ENCODE measurements around the gene OSBP2. TPM values are rescaled to one million over a fixed set of nuclear protein-coding genes. Genes with fewer than 3 reads are reported as not detected.

The OSBP2 gene
- total and polyA plus RNA-seq, 2 of the 13 experiments (the other 11 are each of a cell fraction or from before 2014, with no cell fraction given): 5.0 to 7.7 TPM

DNA sequence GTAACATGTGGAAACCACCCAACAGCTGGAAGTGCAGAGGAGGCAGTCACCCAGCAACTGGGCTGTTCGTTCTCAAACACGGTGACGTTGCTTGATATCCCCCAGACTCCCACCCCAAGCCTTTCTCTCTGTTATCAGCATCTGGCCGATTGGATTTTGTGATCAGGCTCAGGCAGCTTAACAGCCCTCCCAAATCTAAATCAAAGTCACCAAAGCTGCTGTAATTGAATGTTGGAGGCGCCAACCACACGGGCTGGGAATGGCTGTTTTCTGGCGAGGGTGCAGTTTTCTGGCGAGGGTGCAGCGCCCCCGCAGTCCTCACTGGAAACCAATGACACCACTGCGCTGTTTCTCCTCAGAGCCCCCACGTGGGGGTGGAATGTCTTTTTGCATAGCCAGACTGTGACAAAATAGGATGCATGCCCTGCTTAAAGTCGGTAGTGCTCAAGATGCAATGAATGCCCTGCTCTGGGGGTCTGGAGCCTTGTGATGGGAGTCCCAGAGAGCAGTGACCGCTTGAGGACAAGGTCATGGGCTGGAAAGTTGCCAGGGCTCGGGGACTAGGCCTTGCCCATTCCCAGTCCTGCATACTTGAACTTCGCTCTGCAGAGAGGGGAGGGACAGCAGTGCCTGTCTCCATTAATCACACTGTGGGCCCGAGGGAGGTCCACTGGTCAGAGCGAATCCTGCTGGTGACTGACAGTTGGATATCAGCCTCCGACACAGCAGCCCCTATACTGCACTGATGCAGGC is 168.6 kb downstream of the OSBP2 start (continued):
- TF ChIP-seq, protein P1, sequence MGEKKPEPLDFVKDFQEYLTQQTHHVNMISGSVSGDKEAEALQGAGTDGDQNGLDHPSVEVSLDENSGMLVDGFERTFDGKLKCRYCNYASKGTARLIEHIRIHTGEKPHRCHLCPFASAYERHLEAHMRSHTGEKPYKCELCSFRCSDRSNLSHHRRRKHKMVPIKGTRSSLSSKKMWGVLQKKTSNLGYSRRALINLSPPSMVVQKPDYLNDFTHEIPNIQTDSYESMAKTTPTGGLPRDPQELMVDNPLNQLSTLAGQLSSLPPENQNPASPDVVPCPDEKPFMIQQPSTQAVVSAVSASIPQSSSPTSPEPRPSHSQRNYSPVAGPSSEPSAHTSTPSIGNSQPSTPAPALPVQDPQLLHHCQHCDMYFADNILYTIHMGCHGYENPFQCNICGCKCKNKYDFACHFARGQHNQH (CRISPR knock-in tag; IDR thresholded peaks at IDR 0.05): peak; percentile 70; the same call in 1 of the 2 replicates
- TF ChIP-seq SMAD3 (CRISPR knock-in tag; IDR thresholded peaks at IDR 0.05) (0 out of 2 replicates have a peak, but pooled peaks have one; percentile 29), DPF2 (CRISPR knock-in tag; IDR thresholded peaks at IDR 0.05; ENCODE audit: borderline replicate concordance, low read depth) (peak; percentile 63; the same call in 1 of the 2 replicates), SRF (IDR thresholded peaks at IDR 0.05; ENCODE audit: low read depth, low read length) (no peak), YEATS2 (CRISPR knock-in tag; IDR thresholded peaks at IDR 0.05; ENCODE audit: borderline replicate concordance) (no peak), WIZ (CRISPR knock-in tag; IDR thresholded peaks at IDR 0.05) (no peak), ZNF761 (CRISPR knock-in tag; conservative IDR thresholded peaks at IDR 0.05) (0 out of 2 replicates have a peak, but pooled peaks have one; percentile 49), ZNF839 (CRISPR knock-in tag; IDR thresholded peaks at IDR 0.05; ENCODE audit: borderline replicate concordance) (no peak), MIER2 (CRISPR knock-in tag; IDR thresholded peaks at IDR 0.05) (peak; percentile 68; the same call in 1 of the 2 replicates), TBL1XR1 (IDR thresholded peaks at IDR 0.05; ENCODE audit: borderline replicate concordance, low read length, partially characterized antibody) (peak; percentile 11)
- TF ChIP-seq, protein P2, sequence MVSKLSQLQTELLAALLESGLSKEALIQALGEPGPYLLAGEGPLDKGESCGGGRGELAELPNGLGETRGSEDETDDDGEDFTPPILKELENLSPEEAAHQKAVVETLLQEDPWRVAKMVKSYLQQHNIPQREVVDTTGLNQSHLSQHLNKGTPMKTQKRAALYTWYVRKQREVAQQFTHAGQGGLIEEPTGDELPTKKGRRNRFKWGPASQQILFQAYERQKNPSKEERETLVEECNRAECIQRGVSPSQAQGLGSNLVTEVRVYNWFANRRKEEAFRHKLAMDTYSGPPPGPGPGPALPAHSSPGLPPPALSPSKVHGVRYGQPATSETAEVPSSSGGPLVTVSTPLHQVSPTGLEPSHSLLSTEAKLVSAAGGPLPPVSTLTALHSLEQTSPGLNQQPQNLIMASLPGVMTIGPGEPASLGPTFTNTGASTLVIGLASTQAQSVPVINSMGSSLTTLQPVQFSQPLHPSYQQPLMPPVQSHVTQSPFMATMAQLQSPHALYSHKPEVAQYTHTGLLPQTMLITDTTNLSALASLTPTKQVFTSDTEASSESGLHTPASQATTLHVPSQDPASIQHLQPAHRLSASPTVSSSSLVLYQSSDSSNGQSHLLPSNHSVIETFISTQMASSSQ (IDR thresholded peaks at IDR 0.05; ENCODE audit: low read depth): no peak
- TF ChIP-seq, protein P2 (CRISPR knock-in tag; IDR thresholded peaks at IDR 0.05; ENCODE audit: borderline replicate concordance): 0 out of 2 replicates have a peak, but pooled peaks have one; percentile 26
- TF ChIP-seq, protein P3, sequence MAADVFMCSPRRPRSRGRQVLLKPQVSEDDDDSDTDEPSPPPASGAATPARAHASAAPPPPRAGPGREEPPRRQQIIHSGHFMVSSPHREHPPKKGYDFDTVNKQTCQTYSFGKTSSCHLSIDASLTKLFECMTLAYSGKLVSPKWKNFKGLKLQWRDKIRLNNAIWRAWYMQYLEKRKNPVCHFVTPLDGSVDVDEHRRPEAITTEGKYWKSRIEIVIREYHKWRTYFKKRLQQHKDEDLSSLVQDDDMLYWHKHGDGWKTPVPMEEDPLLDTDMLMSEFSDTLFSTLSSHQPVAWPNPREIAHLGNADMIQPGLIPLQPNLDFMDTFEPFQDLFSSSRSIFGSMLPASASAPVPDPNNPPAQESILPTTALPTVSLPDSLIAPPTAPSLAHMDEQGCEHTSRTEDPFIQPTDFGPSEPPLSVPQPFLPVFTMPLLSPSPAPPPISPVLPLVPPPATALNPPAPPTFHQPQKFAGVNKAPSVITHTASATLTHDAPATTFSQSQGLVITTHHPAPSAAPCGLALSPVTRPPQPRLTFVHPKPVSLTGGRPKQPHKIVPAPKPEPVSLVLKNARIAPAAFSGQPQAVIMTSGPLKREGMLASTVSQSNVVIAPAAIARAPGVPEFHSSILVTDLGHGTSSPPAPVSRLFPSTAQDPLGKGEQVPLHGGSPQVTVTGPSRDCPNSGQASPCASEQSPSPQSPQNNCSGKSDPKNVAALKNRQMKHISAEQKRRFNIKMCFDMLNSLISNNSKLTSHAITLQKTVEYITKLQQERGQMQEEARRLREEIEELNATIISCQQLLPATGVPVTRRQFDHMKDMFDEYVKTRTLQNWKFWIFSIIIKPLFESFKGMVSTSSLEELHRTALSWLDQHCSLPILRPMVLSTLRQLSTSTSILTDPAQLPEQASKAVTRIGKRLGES (CRISPR knock-in tag; IDR thresholded peaks at IDR 0.05; ENCODE audit: borderline replicate concordance): no peak
- TF ChIP-seq, protein P4, sequence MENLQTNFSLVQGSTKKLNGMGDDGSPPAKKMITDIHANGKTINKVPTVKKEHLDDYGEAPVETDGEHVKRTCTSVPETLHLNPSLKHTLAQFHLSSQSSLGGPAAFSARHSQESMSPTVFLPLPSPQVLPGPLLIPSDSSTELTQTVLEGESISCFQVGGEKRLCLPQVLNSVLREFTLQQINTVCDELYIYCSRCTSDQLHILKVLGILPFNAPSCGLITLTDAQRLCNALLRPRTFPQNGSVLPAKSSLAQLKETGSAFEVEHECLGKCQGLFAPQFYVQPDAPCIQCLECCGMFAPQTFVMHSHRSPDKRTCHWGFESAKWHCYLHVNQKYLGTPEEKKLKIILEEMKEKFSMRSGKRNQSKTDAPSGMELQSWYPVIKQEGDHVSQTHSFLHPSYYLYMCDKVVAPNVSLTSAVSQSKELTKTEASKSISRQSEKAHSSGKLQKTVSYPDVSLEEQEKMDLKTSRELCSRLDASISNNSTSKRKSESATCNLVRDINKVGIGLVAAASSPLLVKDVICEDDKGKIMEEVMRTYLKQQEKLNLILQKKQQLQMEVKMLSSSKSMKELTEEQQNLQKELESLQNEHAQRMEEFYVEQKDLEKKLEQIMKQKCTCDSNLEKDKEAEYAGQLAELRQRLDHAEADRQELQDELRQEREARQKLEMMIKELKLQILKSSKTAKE (CRISPR knock-in tag; IDR thresholded peaks at IDR 0.05; ENCODE audit: borderline replicate concordance): 0 out of 2 replicates have a peak, but pooled peaks have one; percentile 70
- TF ChIP-seq, protein P5, sequence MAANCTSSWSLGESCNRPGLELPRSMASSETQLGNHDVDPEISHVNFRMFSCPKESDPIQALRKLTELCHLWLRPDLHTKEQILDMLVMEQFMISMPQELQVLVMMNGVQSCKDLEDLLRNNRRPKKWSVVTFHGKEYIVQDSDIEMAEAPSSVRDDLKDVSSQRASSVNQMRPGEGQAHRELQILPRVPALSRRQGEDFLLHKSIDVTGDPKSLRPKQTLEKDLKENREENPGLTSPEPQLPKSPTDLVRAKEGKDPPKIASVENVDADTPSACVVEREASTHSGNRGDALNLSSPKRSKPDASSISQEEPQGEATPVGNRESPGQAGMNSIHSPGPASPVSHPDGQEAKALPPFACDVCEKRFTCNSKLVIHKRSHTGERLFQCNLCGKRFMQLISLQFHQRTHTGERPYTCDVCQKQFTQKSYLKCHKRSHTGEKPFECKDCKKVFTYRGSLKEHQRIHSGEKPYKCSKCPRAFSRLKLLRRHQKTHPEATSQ (CRISPR knock-in tag; IDR thresholded peaks at IDR 0.05; ENCODE audit: borderline replicate concordance): no peak
